IPS DF 6.9 (cell line): ENCODE measurements around the gene SIX5.
A peak's percentile ranks its signal among the peaks of the same experiment; 100 is the strongest.

Source experiments
- DNase-seq: peaks from one replicate; pipeline ENCODE4 v3.0.0-alpha.2; 2013; ENCODE audit warnings: low read depth, low spot score
- H3K27ac ChIP-seq: one replicate; pipeline ENCODE4 v1.5.1; 2013; ENCODE audit warnings: low read length, control low read depth
- H3K27me3 ChIP-seq: 2 replicates; pipeline ENCODE4 v1.6.1; 2013; ENCODE audit warnings: mild to moderate bottlenecking, low read length; ENCODE audit not compliant: control insufficient read depth, insufficient read depth
- H3K36me3 ChIP-seq: 2 replicates; pipeline ENCODE4 v1.6.1; 2013; ENCODE audit warnings: low read length; ENCODE audit not compliant: control insufficient read depth, insufficient read depth
- H3K4me1 ChIP-seq: 2 replicates; pipeline ENCODE4 v1.6.1; 2013; ENCODE audit warnings: low read length; ENCODE audit not compliant: control insufficient read depth, insufficient read depth
- H3K4me3 ChIP-seq: 2 replicates; pipeline ENCODE4 v1.5.1; 2013; ENCODE audit warnings: mild to moderate bottlenecking, low read length
- H3K9me3 ChIP-seq: 2 replicates; pipeline ENCODE4 v1.6.1; 2013; ENCODE audit warnings: low read length, inconsistent platforms; ENCODE audit not compliant: control insufficient read depth, insufficient read depth
- WGBS: extraction: QIAGEN DNeasy Blood & Tissue Kit; methylation state at CpG from one replicate; pipeline ENCODE4 v1.1.7; 2013; ENCODE audit warnings: mixed read lengths, missing lambda C conversion rate; ENCODE audit not compliant: insufficient read length, insufficient coverage; 5-methylcytosine and 5-hydroxymethylcytosine counted together

Gene SIX5

DNA sequence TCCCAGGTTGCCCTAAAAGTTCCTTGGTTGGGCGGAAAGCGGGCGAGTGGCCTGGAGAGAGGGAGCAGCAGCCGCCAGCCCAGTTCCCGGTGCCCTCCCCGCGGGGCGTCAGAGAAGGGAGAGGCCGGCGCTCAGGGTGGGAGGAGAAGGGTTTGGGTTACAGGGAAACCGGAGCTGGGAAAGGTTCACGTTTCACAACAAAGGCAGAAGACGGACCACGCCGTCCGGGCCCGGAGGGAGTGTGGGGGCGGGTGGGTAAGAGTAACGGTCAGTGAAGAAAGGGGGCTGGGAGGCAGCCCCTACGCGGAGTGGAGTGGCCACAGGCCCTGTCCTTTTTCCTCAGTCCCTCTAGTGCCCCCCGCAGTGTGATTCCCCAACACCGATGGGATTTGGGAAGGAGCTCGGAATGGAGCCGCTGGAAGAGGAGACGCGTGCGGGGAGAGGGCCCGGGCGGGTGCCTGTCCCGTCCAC lies 1.6 kb downstream of the SIX5 start:
- peak overlapping the region; percentile 47; the same call in 1 of the 2 replicates for H3K4me3 ChIP-seq
- no peaks in the 10 kb centered on the region for H3K27me3 ChIP-seq
- H3K4me1 ChIP-seq: peaks cover 22% of the 10 kb centered on the region
- no peaks in the 10 kb centered on the region; the same call in 1 of the 2 replicates for H3K36me3 ChIP-seq
- no peaks in the 10 kb centered on the region for H3K9me3 ChIP-seq
- no peak for DNase-seq
- WGBS: no CpG with 5 or more reads among the region's 31 CpGs
- no peak overlapping the region for H3K27ac ChIP-seq

DNA sequence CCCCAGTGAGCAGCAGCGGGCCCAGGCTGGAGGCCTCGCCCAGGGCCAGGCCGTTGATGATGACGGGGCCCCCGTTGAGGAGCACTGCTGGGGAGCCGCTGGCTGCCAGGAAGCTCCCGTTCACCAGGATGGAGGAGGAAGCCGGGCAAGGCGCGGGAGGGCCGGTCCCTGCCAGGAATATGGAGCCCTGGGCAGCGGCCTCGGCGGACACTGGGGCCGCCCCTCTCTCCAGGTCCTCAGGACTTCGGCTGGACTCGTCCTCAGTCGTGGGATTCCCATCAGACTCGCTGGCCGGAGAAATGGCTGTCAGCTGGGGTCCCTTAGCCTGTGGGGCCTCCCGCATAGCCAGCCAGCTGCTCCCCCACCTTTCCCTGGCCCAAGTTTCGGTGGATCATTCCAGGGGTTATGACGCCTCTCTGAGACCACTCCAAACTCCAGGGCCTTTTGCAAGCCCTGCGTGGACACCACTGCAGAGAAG lies 2.1 kb downstream of the SIX5 start:
- Histone ChIP-seq H3K27ac (no peak overlapping the region), H3K4me3 (peak overlapping the region; percentile 47; the same call in 1 of the 2 replicates), H3K4me1 (peaks cover 22% of the 10 kb centered on the region), H3K9me3 (no peaks in the 10 kb centered on the region), H3K36me3 (no peaks in the 10 kb centered on the region; the same call in 1 of the 2 replicates), H3K27me3 (no peaks in the 10 kb centered on the region)
- no peak for DNase-seq
- no CpG with 5 or more reads among the region's 24 CpGs for WGBS

DNA sequence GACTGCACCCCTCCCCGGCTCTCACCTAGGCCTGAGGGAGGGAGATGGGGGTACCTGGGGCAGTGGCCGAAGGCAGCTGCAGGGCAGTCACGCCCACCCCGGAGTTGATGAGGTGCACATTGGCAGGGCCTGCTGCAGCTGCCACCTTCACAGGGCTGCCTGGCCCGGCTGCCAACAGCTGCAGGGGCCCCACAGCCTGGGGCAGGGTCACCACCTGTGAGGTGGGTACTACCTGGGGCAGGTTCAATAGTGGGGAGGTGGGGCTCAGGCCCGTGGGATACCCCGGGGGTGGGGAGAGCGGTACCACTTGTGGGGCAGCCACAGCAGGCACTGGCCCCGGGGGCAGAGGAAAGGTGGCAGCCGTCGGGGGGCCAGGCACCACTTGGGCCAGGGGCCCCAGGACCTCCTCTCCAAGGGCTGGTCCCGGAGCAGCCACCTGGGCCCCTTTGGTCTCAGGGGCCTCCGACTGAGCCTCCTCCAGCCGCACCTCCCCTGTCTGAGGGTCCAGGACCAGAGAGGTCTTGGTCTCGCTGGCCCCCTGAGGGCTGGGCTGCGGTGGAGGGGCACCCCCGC lies 2.7 kb downstream of the SIX5 start:
- no peak for DNase-seq
- WGBS: no CpG with 5 or more reads among the region's 17 CpGs
- Histone ChIP-seq H3K4me3 (no peak overlapping the region), H3K4me1 (peaks cover 19% of the 10 kb centered on the region), H3K9me3 (no peaks in the 10 kb centered on the region), H3K27me3 (no peaks in the 10 kb centered on the region), H3K36me3 (no peaks in the 10 kb centered on the region), H3K27ac (no peak overlapping the region)

DNA sequence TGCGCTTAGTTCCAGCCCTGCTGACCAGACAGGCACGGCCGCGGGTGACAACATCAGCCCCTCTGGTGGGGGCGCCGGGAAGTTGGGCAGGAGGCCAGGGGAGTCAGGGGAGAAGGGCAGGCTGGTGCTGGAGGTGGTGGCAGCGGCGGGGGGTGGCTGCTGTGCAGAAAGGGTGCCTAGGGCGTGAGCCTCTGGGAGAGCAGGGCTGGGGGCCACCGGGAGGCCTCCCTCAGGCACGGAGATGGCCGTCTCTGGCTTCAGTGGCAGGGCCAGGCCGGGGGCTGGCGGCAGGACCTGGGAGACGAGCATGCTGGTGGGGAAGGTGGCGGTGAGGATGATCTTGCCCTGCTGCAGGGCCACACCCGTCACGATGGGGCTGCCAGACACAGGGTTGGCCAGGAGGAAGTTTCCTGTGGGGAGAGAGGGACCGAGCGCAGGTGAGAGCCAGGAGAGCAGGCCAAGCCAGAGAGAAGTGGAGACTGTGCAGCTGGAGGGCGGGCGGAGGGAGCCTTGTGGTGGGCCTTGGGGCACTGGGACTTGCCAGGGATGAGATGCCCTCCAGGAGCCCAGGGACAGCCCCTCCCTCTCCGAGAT lies 3.3 kb downstream of the SIX5 start:
- Histone ChIP-seq H3K4me1 (peaks cover 19% of the 10 kb centered on the region), H3K9me3 (no peaks in the 10 kb centered on the region)
- no peak for DNase-seq

DNA sequence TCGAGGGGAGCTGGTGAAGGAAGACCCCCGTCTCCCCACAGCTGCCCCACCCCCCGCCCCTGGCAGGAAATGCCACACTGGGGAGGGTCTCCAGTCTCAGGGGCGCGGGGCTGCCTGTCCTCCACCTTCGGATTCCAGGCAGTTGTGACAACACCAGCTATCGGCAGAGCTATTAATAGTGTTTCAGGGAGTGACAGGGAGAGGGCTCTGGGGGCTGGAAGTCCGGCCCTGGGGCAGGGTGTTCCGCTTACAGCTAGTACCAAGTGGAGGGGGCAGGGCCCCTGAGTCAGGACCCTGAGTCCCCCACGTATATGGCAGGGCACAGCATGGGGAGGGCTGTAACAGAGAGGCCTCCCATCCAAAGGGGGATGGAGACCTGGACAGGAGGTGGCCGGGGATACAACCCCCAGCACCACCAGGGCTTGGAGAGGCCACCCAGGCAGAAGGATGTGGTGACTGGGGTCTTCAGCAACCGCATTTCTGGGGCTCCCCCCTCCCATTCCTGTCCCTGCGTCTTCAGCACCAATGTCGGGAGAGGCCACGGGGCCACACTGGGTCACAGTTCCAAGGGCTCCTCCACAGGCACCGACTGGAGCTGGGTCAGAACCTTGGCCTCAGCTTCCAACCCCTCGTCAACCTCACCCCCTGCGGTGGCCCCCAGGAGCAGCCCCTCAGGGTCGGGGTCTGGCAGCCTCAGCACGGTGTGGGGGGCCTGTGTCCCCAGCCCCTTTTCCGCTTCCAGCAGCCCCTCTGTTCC lies 3.9 kb downstream of the SIX5 start:
- no peak overlapping the region for H3K27ac ChIP-seq
- H3K36me3 ChIP-seq: no peaks in the 10 kb centered on the region
- no peak for DNase-seq
- H3K27me3 ChIP-seq: no peaks in the 10 kb centered on the region
- no peak overlapping the region for H3K4me3 ChIP-seq
- peaks cover 19% of the 10 kb centered on the region for H3K4me1 ChIP-seq
- WGBS: no CpG with 5 or more reads among the region's 21 CpGs
- H3K9me3 ChIP-seq: no peaks in the 10 kb centered on the region

More for the DNA sequence above, 3.3 kb downstream of the SIX5 start:
- no CpG with 5 or more reads among the region's 23 CpGs for WGBS
- Histone ChIP-seq H3K27ac (no peak overlapping the region), H3K36me3 (no peaks in the 10 kb centered on the region), H3K4me3 (no peak overlapping the region), H3K27me3 (no peaks in the 10 kb centered on the region)

DNA sequence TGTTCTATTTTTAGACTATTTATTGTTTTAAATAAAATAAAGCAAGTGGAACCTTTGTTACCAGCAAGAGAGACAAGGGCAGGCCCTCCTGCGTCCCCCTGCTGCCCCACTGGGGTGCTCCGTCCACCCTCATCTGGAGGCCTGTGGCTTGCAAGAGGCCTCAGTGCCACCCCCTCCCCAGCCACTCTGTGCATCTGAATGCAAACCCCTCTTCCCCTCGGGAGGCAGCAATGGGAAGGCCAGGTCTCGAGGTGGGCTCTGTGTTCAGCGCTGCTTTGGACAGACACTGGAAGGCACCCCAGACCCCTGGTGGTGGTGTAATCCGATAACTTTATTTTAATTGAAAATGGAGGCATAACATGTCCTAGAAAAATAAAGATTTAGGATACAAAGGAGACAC lies 4.6 kb downstream of the SIX5 start:
- no peaks in the 10 kb centered on the region for H3K36me3 ChIP-seq
- no peak overlapping the region for H3K27ac ChIP-seq
- H3K4me1 ChIP-seq: peaks cover 19% of the 10 kb centered on the region
- WGBS: no CpG with 5 or more reads among the region's 6 CpGs
- no peak overlapping the region for H3K4me3 ChIP-seq
- DNase-seq: no peak
- no peaks in the 10 kb centered on the region for H3K9me3 ChIP-seq
- no peaks in the 10 kb centered on the region for H3K27me3 ChIP-seq

DNA sequence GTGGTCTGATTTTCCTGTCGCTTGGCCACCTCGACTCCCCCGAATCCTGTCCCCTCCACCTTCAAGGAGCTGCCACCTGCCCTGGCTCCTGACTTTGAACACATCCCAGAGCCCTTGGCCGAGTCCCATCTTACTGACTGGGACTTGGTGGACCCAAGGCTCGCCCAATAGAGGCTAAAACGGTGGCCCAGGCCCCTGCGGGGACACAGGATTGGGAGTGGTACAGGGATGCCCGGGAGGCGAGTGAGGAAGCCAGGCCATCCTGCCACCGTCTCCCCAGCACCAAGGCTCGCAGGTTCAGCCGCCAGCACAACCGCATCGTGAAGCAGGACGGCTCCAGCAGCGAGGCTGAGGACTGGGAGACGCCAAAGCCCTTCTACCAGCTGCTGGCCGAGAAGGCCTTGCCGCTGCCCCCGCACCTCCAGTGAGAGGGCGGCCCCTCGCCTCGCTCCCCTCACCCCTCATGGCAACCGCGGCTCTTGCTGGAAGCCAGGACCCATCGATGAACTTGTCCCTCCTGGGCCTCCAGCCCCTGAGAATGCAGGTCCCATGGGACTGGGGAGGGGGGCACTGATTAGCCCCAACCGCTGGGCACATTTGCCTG lies 5.3 kb downstream of the SIX5 start:
- DNase-seq: no peak
- no peak overlapping the region for H3K4me3 ChIP-seq
- no peaks in the 10 kb centered on the region for H3K9me3 ChIP-seq
- peaks cover 19% of the 10 kb centered on the region for H3K4me1 ChIP-seq
- H3K36me3 ChIP-seq: no peaks in the 10 kb centered on the region
- no peaks in the 10 kb centered on the region for H3K27me3 ChIP-seq
- no peak overlapping the region for H3K27ac ChIP-seq
- WGBS: no CpG with 5 or more reads among the region's 27 CpGs

DNA sequence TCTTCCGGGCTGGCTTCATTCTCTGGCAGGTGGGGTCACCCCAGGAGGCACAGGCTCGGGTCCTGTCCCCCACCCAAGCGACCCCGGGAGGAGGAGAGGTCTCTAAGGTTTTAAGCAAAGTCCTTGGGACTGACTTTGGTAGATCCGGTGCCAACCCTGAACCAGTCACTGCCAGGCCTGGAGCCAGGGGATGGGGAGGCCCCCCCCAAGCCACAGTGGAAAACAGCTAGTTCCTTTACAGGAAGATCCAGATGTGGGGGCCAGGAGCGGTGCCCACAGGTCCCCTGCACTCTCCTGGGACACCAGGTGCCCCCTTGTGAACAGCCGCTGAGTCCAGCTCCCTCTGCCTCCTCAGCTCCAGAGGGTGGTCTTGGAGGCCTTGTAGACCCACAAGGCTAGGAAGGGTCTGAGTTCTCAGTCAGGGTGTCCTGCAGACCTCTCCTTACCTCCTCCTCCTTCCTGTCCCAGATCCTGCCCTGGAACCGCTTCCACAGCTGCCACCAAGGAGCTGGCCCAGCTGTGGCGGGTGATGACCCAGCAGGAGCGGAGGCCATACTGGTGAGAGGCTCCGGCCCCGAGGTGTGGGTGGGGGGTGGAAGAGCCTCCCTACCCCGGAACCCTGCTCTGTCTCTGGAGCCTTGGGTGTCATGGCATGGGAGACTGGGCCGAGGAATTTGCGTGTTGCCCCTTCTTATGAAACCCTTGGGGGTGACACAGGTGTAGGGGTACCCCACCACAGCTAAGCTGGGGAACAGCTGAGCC lies 6.0 kb downstream of the SIX5 start:
- H3K4me1 ChIP-seq: peaks cover 19% of the 10 kb centered on the region
- H3K27ac ChIP-seq: no peak overlapping the region
- no CpG with 5 or more reads among the region's 15 CpGs for WGBS
- H3K36me3 ChIP-seq: no peaks in the 10 kb centered on the region
- DNase-seq: no peak
- no peak overlapping the region for H3K4me3 ChIP-seq
- H3K9me3 ChIP-seq: no peaks in the 10 kb centered on the region
- no peaks in the 10 kb centered on the region for H3K27me3 ChIP-seq

DNA sequence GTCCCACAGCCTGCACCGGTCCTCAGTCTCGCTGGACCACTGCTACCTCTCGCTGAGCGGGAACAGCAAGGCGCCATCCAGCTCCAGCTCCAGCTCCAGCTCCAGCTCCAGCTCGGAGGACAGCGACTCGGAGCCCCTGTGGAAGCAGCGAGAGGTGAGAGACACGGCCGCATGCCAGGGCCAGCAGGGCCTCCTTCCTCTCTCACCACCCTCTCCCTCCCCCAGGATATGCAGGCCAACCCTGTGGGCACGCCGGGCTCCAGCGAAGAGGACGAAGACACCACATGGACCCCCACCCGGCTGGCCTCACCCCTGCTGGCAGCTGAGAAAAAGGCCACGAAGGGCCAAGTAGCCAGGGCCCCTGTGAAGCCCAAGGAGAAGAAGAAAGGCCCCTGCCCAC lies 7.3 kb downstream of the SIX5 start:
- Histone ChIP-seq H3K27ac (no peak overlapping the region), H3K9me3 (no peaks in the 10 kb centered on the region)

DNA sequence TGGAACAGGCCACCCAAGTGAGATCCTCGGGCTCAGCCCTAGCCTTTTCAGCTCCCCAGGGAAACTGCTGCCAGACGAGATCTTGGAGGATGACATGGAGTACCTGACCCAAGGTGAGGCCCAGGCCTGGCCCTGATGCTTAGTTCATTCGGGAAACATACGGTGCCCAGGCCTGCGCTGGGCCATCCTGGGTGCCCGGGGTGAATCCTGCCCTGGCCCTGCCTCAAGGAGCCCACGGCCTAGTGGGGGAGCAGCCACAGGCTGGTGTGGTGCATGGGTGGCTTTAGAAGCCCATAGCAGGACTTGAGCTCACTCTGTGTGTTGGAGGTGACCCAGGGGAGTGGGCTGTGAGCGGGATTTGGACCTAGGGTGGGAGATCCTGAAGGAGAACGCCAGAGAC lies 10.1 kb downstream of the SIX5 start:
- no CpG with 5 or more reads among the region's 9 CpGs for WGBS
- Histone ChIP-seq H3K4me3 (no peak overlapping the region), H3K4me1 (peaks cover 3% of the 10 kb centered on the region), H3K36me3 (no peaks in the 10 kb centered on the region), H3K27me3 (no peaks in the 10 kb centered on the region), H3K27ac (no peak overlapping the region), H3K9me3 (no peaks in the 10 kb centered on the region)
- DNase-seq: no peak

More for the DNA sequence above, 7.3 kb downstream of the SIX5 start:
- H3K36me3 ChIP-seq: no peaks in the 10 kb centered on the region
- H3K4me3 ChIP-seq: no peak overlapping the region
- no peak for DNase-seq
- no peaks in the 10 kb centered on the region for H3K27me3 ChIP-seq
- WGBS: no CpG with 5 or more reads among the region's 17 CpGs
- peaks cover 16% of the 10 kb centered on the region for H3K4me1 ChIP-seq
